GF-D8 (cell line): ENCODE measurements around the gene DNAJB2.

Source experiments
- DNase-seq: peaks from one replicate; lab custom pipeline; 2025; lab: John Stamatoyannopoulos, UW

DNAJB2 gene

GRCh38 chr2:219279151-219279915 lies at the start of gene DNAJB2:
Gene DNAJB2, plus strand, starts transcription at chr2:219279366. Its CDS starts 468 bp downstream, at chr2:219279834.
- DNase-seq, result peak; percentile 90

GRCh38 chr2:219230059-219230540 lies 49.1 kb upstream of the DNAJB2 start:
- no peak for DNase-seq

- DNase-seq, result no peak
Observed at GRCh38 chr2:219234331-219234730, 44.8 kb upstream of the DNAJB2 start.

- DNase-seq, result no peak
Observed at GRCh38 chr2:219243291-219243761, 35.8 kb upstream of the DNAJB2 start.

GRCh38 chr2:219244789-219245147 lies 34.4 kb upstream of the DNAJB2 start:
- no peak for DNase-seq

GRCh38 chr2:219245148-219245898 lies 33.8 kb upstream of the DNAJB2 start, which contains the start of the genes GLB1L and STK16:
Gene GLB1L, minus strand, starts transcription at chr2:219245444. Its CDS starts 1,871 bp downstream, at chr2:219243573.
Gene STK16, plus strand, starts transcription at chr2:219245479. Its CDS starts 521 bp downstream, at chr2:219246000.
- DNase-seq, result peak; percentile 30

GRCh38 chr2:219245899-219246230 lies 33.3 kb upstream of the DNAJB2 start:
- no peak for DNase-seq

- no peak for DNase-seq
Observed at GRCh38 chr2:219246559-219246958, 32.6 kb upstream of the DNAJB2 start.

- peak; percentile 67 for DNase-seq
Observed at GRCh38 chr2:219247678-219248642, 31.2 kb upstream of the DNAJB2 start.

GRCh38 chr2:219248845-219249202 lies 30.3 kb upstream of the DNAJB2 start:
- DNase-seq, result no peak

GRCh38 chr2:219249203-219249980 lies 29.8 kb upstream of the DNAJB2 start:
- DNase-seq, result peak; percentile 80

GRCh38 chr2:219250049-219250781 lies 29.0 kb upstream of the DNAJB2 start:
- DNase-seq, result peak; percentile 79

GRCh38 chr2:219251656-219252055 lies 27.5 kb upstream of the DNAJB2 start:
- no peak for DNase-seq

- no peak for DNase-seq
Observed at GRCh38 chr2:219252084-219252483, 27.1 kb upstream of the DNAJB2 start.

- DNase-seq, result no peak
Observed at GRCh38 chr2:219252570-219252899, 26.6 kb upstream of the DNAJB2 start.

GRCh38 chr2:219252900-219253752 lies 26.0 kb upstream of the DNAJB2 start, which contains the start of gene TUBA4B:
Gene TUBA4B, plus strand, starts transcription at chr2:219253243. Its CDS starts 165 bp downstream, at chr2:219253408.
- peak; percentile 46 for DNase-seq

- DNase-seq, result peak; percentile 29
Observed at GRCh38 chr2:219253753-219254589, 25.2 kb upstream of the DNAJB2 start, which contains the start of gene TUBA4A. Gene TUBA4A, minus strand, starts transcription at chr2:219253918. Its CDS starts 60 bp downstream, at chr2:219253858.

- peak; percentile 75 for DNase-seq
Observed at GRCh38 chr2:219254590-219255201, 24.5 kb upstream of the DNAJB2 start.
